GM12873 (cell line): ENCODE measurements around the gene CR1.

Experiments
- CTCF ChIP-seq: IDR thresholded peaks from 2 replicates; pipeline ENCODE4 v1.5.1; 2012; ENCODE audit warnings: low read depth, mild to moderate bottlenecking, moderate library complexity, low read length, control low read depth; ENCODE audit not compliant: insufficient read depth; ENCODE audit errors: missing control alignments

The CR1 gene

GRCh38 chr1:207493212-207493611 lies 2.7 kb upstream of the CR1 start:
- no peak for TF ChIP-seq CTCF

GRCh38 chr1:207494171-207494570 lies 1.8 kb upstream of the CR1 start:
- no peak for TF ChIP-seq CTCF

GRCh38 chr1:207495281-207495680 lies 676 bp upstream of the CR1 start:
- TF ChIP-seq CTCF, result peak; percentile 12

DNA sequence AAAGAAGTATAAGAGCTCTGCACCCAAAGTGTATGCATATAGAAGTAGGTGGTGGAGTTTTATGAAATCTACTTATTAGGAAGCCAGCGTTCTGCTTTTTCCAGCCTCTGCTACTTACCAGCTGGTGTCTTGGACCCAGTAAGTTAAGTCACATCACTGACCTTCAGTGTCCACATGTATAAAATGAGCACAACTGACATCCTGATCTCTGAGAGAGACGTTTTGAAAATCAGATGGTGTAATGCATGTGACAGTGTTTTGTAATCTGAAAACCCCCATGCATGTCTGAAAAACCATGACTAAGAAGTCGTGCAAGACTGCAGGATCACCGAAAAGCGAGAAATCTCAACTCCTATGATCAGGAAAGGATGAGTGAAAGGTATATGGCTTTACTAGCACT lies 2.0 kb downstream of the CR1 start:
- no peak for TF ChIP-seq CTCF

- peak; percentile 77 for TF ChIP-seq CTCF
These were observed 3.6 kb downstream of the CR1 start for GRCh38 chr1:207499573-207499972.

DNA sequence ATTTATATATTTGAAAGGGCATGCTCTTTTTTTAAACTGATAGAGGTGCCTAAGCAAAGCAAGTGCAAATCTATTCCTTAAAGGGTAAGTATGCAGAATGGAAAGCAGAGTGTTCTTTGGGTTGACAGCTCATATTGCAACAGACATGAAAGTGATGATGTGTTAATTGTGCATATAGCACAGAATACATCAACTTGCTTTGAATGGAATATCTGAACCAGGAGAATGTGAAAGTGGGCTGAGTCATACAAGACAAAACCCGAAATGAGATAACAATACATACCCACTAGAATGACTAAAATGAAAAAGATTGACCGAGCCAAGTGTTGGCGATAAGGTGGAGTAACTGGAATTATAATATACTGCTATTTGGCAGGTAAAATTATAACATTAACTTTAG lies 4.3 kb downstream of the CR1 start:
- TF ChIP-seq CTCF, result no peak

- no peak for TF ChIP-seq CTCF
These were observed 5.1 kb downstream of the CR1 start for GRCh38 chr1:207501071-207501470.
